GM19025 (cell line): ENCODE results near the gene FNDC3B.
A peak's percentile ranks its signal among the peaks of the same experiment; 100 is the strongest.

Experiments
- ATAC-seq: cut with Tn5 transposase; IDR thresholded peaks from one replicate; pipeline ENCODE4 v1.9.1; 2021; ENCODE audit warnings: mild to moderate bottlenecking, low read depth, moderate library complexity; ENCODE audit not compliant: unreplicated experiment

FNDC3B gene

GRCh38 chr3:172132159-172132586, 92.8 kb downstream of the FNDC3B start:
- no peak for ATAC-seq

- no peak for ATAC-seq
These were observed 93.4 kb downstream of the FNDC3B start for GRCh38 chr3:172132721-172133311.

- no peak for ATAC-seq
These were observed 94.5 kb downstream of the FNDC3B start for GRCh38 chr3:172133838-172134237.

GRCh38 chr3:172134352-172134751, 95.0 kb downstream of the FNDC3B start:
- ATAC-seq: peak; percentile 39

GRCh38 chr3:172135185-172135584, 95.8 kb downstream of the FNDC3B start:
- no peak for ATAC-seq

- no peak for ATAC-seq
These were observed 96.4 kb downstream of the FNDC3B start for GRCh38 chr3:172135820-172136219.

GRCh38 chr3:172136330-172136729, 97.0 kb downstream of the FNDC3B start:
- ATAC-seq: no peak

GRCh38 chr3:172137287-172138192, 98.2 kb downstream of the FNDC3B start:
- ATAC-seq: no peak

- ATAC-seq: no peak
These were observed 98.8 kb downstream of the FNDC3B start for GRCh38 chr3:172138193-172138537.

GRCh38 chr3:172138792-172139507, 99.6 kb downstream of the FNDC3B start:
- peak; percentile 35 for ATAC-seq

- no peak for ATAC-seq
These were observed 100.3 kb downstream of the FNDC3B start for GRCh38 chr3:172139528-172140276.

- ATAC-seq: no peak
These were observed 101.4 kb downstream of the FNDC3B start for GRCh38 chr3:172140499-172141391.

- peak; percentile 75 for ATAC-seq
These were observed 102.9 kb downstream of the FNDC3B start for GRCh38 chr3:172142051-172142863.

- ATAC-seq: no peak
These were observed 103.6 kb downstream of the FNDC3B start for GRCh38 chr3:172142864-172143451.

- no peak for ATAC-seq
These were observed 104.5 kb downstream of the FNDC3B start for GRCh38 chr3:172143739-172144497.

- ATAC-seq: no peak
These were observed 105.2 kb downstream of the FNDC3B start for GRCh38 chr3:172144601-172145000.

GRCh38 chr3:172145031-172145686, 105.8 kb downstream of the FNDC3B start:
- ATAC-seq: no peak
